ENCODE measurements around the gene TMEM145.

DNA sequence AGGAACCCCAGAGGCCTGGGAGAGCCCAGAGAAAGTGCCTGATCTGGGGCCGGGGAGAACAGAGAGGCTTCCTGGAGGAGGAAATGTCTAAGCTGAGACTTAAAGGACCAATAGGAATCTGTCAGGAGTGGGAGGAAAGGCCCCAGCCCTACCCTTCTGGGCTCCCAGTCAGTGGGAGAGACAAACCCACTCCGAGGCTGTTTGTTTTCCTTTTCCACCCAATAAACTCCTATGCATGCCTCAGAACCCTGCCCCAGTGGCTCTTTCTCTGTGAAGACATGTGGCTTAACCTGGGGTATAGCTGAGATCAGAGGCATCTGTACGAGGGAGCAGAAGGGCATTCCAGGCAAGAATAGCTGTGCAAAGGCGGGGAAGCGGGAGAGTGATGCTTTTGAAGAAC, 14.3 kb downstream of the TMEM145 start:
- TF ChIP-seq, protein P1, sequence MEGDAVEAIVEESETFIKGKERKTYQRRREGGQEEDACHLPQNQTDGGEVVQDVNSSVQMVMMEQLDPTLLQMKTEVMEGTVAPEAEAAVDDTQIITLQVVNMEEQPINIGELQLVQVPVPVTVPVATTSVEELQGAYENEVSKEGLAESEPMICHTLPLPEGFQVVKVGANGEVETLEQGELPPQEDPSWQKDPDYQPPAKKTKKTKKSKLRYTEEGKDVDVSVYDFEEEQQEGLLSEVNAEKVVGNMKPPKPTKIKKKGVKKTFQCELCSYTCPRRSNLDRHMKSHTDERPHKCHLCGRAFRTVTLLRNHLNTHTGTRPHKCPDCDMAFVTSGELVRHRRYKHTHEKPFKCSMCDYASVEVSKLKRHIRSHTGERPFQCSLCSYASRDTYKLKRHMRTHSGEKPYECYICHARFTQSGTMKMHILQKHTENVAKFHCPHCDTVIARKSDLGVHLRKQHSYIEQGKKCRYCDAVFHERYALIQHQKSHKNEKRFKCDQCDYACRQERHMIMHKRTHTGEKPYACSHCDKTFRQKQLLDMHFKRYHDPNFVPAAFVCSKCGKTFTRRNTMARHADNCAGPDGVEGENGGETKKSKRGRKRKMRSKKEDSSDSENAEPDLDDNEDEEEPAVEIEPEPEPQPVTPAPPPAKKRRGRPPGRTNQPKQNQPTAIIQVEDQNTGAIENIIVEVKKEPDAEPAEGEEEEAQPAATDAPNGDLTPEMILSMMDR (IDR thresholded peaks at IDR 0.05), result no peak
- TF ChIP-seq, protein P2, sequence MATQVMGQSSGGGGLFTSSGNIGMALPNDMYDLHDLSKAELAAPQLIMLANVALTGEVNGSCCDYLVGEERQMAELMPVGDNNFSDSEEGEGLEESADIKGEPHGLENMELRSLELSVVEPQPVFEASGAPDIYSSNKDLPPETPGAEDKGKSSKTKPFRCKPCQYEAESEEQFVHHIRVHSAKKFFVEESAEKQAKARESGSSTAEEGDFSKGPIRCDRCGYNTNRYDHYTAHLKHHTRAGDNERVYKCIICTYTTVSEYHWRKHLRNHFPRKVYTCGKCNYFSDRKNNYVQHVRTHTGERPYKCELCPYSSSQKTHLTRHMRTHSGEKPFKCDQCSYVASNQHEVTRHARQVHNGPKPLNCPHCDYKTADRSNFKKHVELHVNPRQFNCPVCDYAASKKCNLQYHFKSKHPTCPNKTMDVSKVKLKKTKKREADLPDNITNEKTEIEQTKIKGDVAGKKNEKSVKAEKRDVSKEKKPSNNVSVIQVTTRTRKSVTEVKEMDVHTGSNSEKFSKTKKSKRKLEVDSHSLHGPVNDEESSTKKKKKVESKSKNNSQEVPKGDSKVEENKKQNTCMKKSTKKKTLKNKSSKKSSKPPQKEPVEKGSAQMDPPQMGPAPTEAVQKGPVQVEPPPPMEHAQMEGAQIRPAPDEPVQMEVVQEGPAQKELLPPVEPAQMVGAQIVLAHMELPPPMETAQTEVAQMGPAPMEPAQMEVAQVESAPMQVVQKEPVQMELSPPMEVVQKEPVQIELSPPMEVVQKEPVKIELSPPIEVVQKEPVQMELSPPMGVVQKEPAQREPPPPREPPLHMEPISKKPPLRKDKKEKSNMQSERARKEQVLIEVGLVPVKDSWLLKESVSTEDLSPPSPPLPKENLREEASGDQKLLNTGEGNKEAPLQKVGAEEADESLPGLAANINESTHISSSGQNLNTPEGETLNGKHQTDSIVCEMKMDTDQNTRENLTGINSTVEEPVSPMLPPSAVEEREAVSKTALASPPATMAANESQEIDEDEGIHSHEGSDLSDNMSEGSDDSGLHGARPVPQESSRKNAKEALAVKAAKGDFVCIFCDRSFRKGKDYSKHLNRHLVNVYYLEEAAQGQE (IDR thresholded peaks at IDR 0.05; ENCODE audit: insufficient read depth in 1 of 2, low read depth in 2 of 2, low read length in 1 of 2), result no peak

Measured in Panc1 (cell line).